ENCODE results near the gene CEP70.

The CEP70 gene

GRCh38 chr3:138468886-138469285 is 125.2 kb downstream of the CEP70 start:
- no peak overlapping the region for H3K4me3 ChIP-seq (ENCODE audit: low read depth, low read length)
- no peak for DNase-seq (ENCODE audit: low read depth, low spot score)
- TF ChIP-seq CTCF (IDR thresholded peaks at IDR 0.05; ENCODE audit: insufficient read depth, low read length, missing control alignments), result no peak
- ChIA-PET CTCF (interaction anchor here (1.1 to 3.1 kb wide), 5 partner anchors 9 to 447 kb away, joined by 3 to 27 read pairs (median 4); no protein-coding TSS in a partner anchor), POLR2A (interaction anchor here (0.6 kb wide), 1 partner anchor 218 kb away, joined by 3 read pairs; no protein-coding TSS in a partner anchor)

GRCh38 chr3:138468451-138468850 is 125.6 kb downstream of the CEP70 start:
- ChIA-PET CTCF (interaction anchor here (1.1 to 3.1 kb wide), 5 partner anchors 9 to 448 kb away, joined by 3 to 27 read pairs (median 4); no protein-coding TSS in a partner anchor), POLR2A (no interaction called here)

GRCh38 chr3:138467931-138468330 is 126.1 kb downstream of the CEP70 start:
- DNase-seq (ENCODE audit: low read depth, low spot score), result no peak
- ChIA-PET CTCF (interaction anchor here (1.0 to 3.1 kb wide), 4 partner anchors 10 to 137 kb away, joined by 3 to 27 read pairs (median 4); no protein-coding TSS in a partner anchor), POLR2A (no interaction called here)
- no peak for TF ChIP-seq CTCF (IDR thresholded peaks at IDR 0.05; ENCODE audit: insufficient read depth, low read length, missing control alignments)
- no peak overlapping the region for H3K4me3 ChIP-seq (ENCODE audit: low read depth, low read length)

More at GRCh38 chr3:138468451-138468850, 125.6 kb downstream of the CEP70 start:
- no peak for TF ChIP-seq CTCF (IDR thresholded peaks at IDR 0.05; ENCODE audit: insufficient read depth, low read length, missing control alignments)
- no peak overlapping the region for H3K4me3 ChIP-seq (ENCODE audit: low read depth, low read length)
- DNase-seq (ENCODE audit: low read depth, low spot score), result no peak

GRCh38 chr3:138465925-138466324 is 128.1 kb downstream of the CEP70 start:
- ChIA-PET CTCF (interaction anchor here (0.6 to 1.5 kb wide), 3 partner anchors 11 to 24 kb away, joined by 3 to 11 read pairs (median 3); no protein-coding TSS in a partner anchor), POLR2A (no interaction called here)
- no peak overlapping the region for H3K4me3 ChIP-seq (ENCODE audit: low read depth, low read length)
- no peak for TF ChIP-seq CTCF (IDR thresholded peaks at IDR 0.05; ENCODE audit: insufficient read depth, low read length, missing control alignments)
- no peak for DNase-seq (ENCODE audit: low read depth, low spot score)

- ChIA-PET CTCF (interaction anchor here (1.2 to 1.5 kb wide), 2 partner anchors 11 to 14 kb away, joined by 3 to 11 read pairs; no protein-coding TSS in a partner anchor), POLR2A (no interaction called here)
- DNase-seq (ENCODE audit: low read depth, low spot score), result no peak
- no peak overlapping the region for H3K4me3 ChIP-seq (ENCODE audit: low read depth, low read length)
- no peak for TF ChIP-seq CTCF (IDR thresholded peaks at IDR 0.05; ENCODE audit: insufficient read depth, low read length, missing control alignments)
These were observed 128.6 kb downstream of the CEP70 start for GRCh38 chr3:138465451-138465850.

- ChIA-PET POLR2A (no interaction called here), CTCF (interaction anchor here (0.8 to 1.2 kb wide), 2 partner anchors 11 to 451 kb away, joined by 3 to 7 read pairs; no protein-coding TSS in a partner anchor)
These were observed 129.6 kb downstream of the CEP70 start for GRCh38 chr3:138464491-138464860.

More at GRCh38 chr3:138464491-138464860, 129.6 kb downstream of the CEP70 start:
- no peak for DNase-seq (ENCODE audit: low read depth, low spot score)
- H3K4me3 ChIP-seq (ENCODE audit: low read depth, low read length), result no peak overlapping the region
- TF ChIP-seq CTCF (IDR thresholded peaks at IDR 0.05; ENCODE audit: insufficient read depth, low read length, missing control alignments), result no peak
